Esophagus (tissue), 2 donors: Measurements from ENCODE around the gene C2orf81. TPM values are rescaled to one million over a fixed set of nuclear protein-coding genes. Genes with fewer than 3 reads are reported as not detected.

Source experiments
- H3K27ac ChIP-seq, 2 donors: one replicate each; pipeline ENCODE4 v1.5.1; 2013; ENCODE audit warnings: low read depth in 2 of 2, mild to moderate bottlenecking in 2 of 2, inconsistent platforms in 1 of 2, low read length in 1 of 2, moderate library complexity in 1 of 2
- H3K27me3 ChIP-seq, 2 donors: one replicate each; pipeline ENCODE4 v1.6.1; 2013; ENCODE audit warnings: low read length in 2 of 2, control low read depth in 1 of 2, mild to moderate bottlenecking in 1 of 2; ENCODE audit not compliant: insufficient read depth in 2 of 2, control insufficient read depth in 1 of 2
- H3K36me3 ChIP-seq, 2 donors: one replicate each; pipeline ENCODE4 v1.6.1; 2013; ENCODE audit warnings: low read length in 1 of 2; ENCODE audit not compliant: control insufficient read depth in 2 of 2, insufficient read depth in 2 of 2
- H3K4me1 ChIP-seq, 2 donors: one replicate each; pipeline ENCODE4 v1.6.1; 2013; ENCODE audit warnings: low read length in 1 of 2; ENCODE audit not compliant: control insufficient read depth in 2 of 2, insufficient read depth in 2 of 2
- H3K4me3 ChIP-seq, 2 donors: one replicate each; pipeline ENCODE4 v1.5.1; 2013; ENCODE audit warnings: low read length in 2 of 2, mild to moderate bottlenecking in 2 of 2, low read depth in 1 of 2, moderate library complexity in 1 of 2
- H3K9me3 ChIP-seq, 2 donors: one replicate each; pipeline ENCODE4 v1.6.1; 2013; ENCODE audit warnings: mild to moderate bottlenecking in 2 of 2, low read depth in 1 of 2, low read length in 1 of 2, moderate library complexity in 1 of 2; ENCODE audit not compliant: control insufficient read depth in 2 of 2, insufficient read depth in 1 of 2
- WGBS, 2 donors: extraction: QIAGEN DNeasy Blood & Tissue Kit; methylation state at CpG; one replicate each; pipeline ENCODE4 v1.1.7; 2013; 5-methylcytosine and 5-hydroxymethylcytosine counted together
- polyA plus RNA-seq, 2 donors: library from polyadenylated mRNA; stranded (reverse); fragments of 200-250 nt; gene quantifications; one replicate each; pipeline ENCODE4 v1.2.3, GENCODE V29; 2013
- donor health status: healthy with polysubstance abuse.
- donor health status: Bipolar disorder and iron deficiency.

C2orf81 gene
- polyA plus RNA-seq, 2 donors = 0.81 to 0.92 TPM

GRCh38 chr2:74414881-74415761 is 6.3 kb downstream of the C2orf81 start:
- Histone ChIP-seq H3K27me3 (peaks cover 0 to 2% of the 10 kb centered on the region in 2 donors), H3K4me3 (peak overlapping the region; percentile 35 to 45), H3K27ac (no peak overlapping the region), H3K36me3 (no peaks in the 10 kb centered on the region), H3K4me1 (peaks cover 4 to 10% of the 10 kb centered on the region in 2 donors), H3K9me3 (no peaks in the 10 kb centered on the region)
- WGBS, 2 donors = 6 to 9% methylated on average over 66 of the region's 66 CpGs

- no peaks in the 10 kb centered on the region for H3K9me3 ChIP-seq
- H3K4me1 ChIP-seq = peaks cover 4 to 10% of the 10 kb centered on the region in 2 donors
- H3K27ac ChIP-seq = no peak overlapping the region
- peak overlapping the region; percentile 35 to 45 for H3K4me3 ChIP-seq
- H3K27me3 ChIP-seq = peaks cover 0 to 2% of the 10 kb centered on the region in 2 donors
- no peaks in the 10 kb centered on the region for H3K36me3 ChIP-seq
- 29 to 40% methylated on average over 19 of the region's 19 CpGs for WGBS, 2 donors
Measured at GRCh38 chr2:74414441-74414840, 7.0 kb downstream of the C2orf81 start.

GRCh38 chr2:74413001-74413698 is 8.3 kb downstream of the C2orf81 start:
- H3K4me3 ChIP-seq = no peak overlapping the region
- H3K9me3 ChIP-seq = no peaks in the 10 kb centered on the region
- no peaks in the 10 kb centered on the region for H3K36me3 ChIP-seq
- 55 to 58% methylated on average over 8 of the region's 8 CpGs for WGBS, 2 donors
- no peak overlapping the region for H3K27ac ChIP-seq
- H3K27me3 ChIP-seq = peaks cover 0 to 2% of the 10 kb centered on the region in 2 donors
- H3K4me1 ChIP-seq = peaks cover 4 to 10% of the 10 kb centered on the region in 2 donors

GRCh38 chr2:74407682-74408081 is 13.7 kb downstream of the C2orf81 start:
- H3K4me3 ChIP-seq = no peak overlapping the region
- no peaks in the 10 kb centered on the region for H3K27me3 ChIP-seq
- 72 to 79% methylated on average over 5 of the region's 5 CpGs for WGBS, 2 donors
- H3K27ac ChIP-seq = no peak overlapping the region
- H3K4me1 ChIP-seq = no peaks in the 10 kb centered on the region
- no peaks in the 10 kb centered on the region for H3K9me3 ChIP-seq
- H3K36me3 ChIP-seq = no peaks in the 10 kb centered on the region

- H3K4me3 ChIP-seq = no peak overlapping the region
- H3K9me3 ChIP-seq = no peaks in the 10 kb centered on the region
- H3K4me1 ChIP-seq = no peaks in the 10 kb centered on the region
- H3K27me3 ChIP-seq = no peaks in the 10 kb centered on the region
- H3K27ac ChIP-seq = no peak overlapping the region
- H3K36me3 ChIP-seq = no peaks in the 10 kb centered on the region
Measured at GRCh38 chr2:74406035-74406434, 15.4 kb downstream of the C2orf81 start.

- 78 to 81% methylated on average over 2 of the region's 2 CpGs for WGBS, 2 donors
- H3K27ac ChIP-seq = no peak overlapping the region
- H3K36me3 ChIP-seq = no peaks in the 10 kb centered on the region
- H3K9me3 ChIP-seq = no peaks in the 10 kb centered on the region
- no peaks in the 10 kb centered on the region for H3K4me1 ChIP-seq
- H3K27me3 ChIP-seq = no peaks in the 10 kb centered on the region
- H3K4me3 ChIP-seq = no peak overlapping the region
Measured at GRCh38 chr2:74401891-74402290, 19.5 kb downstream of the C2orf81 start.

GRCh38 chr2:74399785-74400184 is 21.6 kb downstream of the C2orf81 start:
- Histone ChIP-seq H3K36me3 (no peaks in the 10 kb centered on the region), H3K27me3 (no peaks in the 10 kb centered on the region), H3K27ac (no peak overlapping the region), H3K9me3 (no peaks in the 10 kb centered on the region), H3K4me3 (no peak overlapping the region), H3K4me1 (no peaks in the 10 kb centered on the region)

- no peak overlapping the region for H3K27ac ChIP-seq
- no peaks in the 10 kb centered on the region for H3K36me3 ChIP-seq
- no peak overlapping the region for H3K4me3 ChIP-seq
- no peaks in the 10 kb centered on the region for H3K9me3 ChIP-seq
- 92 to 94% methylated on average over 2 of the region's 2 CpGs for WGBS, 2 donors
- no peaks in the 10 kb centered on the region for H3K27me3 ChIP-seq
- no peaks in the 10 kb centered on the region for H3K4me1 ChIP-seq
Measured at GRCh38 chr2:74396149-74396548, 25.3 kb downstream of the C2orf81 start.

GRCh38 chr2:74393525-74393924 is 27.9 kb downstream of the C2orf81 start:
- H3K27ac ChIP-seq = no peak overlapping the region
- no peak overlapping the region for H3K4me3 ChIP-seq
- no peaks in the 10 kb centered on the region for H3K27me3 ChIP-seq
- H3K36me3 ChIP-seq = no peaks in the 10 kb centered on the region
- WGBS, 2 donors = 88 to 96% methylated on average over 1 of the region's 1 CpG
- H3K9me3 ChIP-seq = no peaks in the 10 kb centered on the region
- no peaks in the 10 kb centered on the region for H3K4me1 ChIP-seq

GRCh38 chr2:74392449-74392743 is 29.0 kb downstream of the C2orf81 start:
- H3K36me3 ChIP-seq = no peaks in the 10 kb centered on the region
- no peaks in the 10 kb centered on the region for H3K4me1 ChIP-seq
- H3K4me3 ChIP-seq = no peak overlapping the region
- WGBS, 2 donors = 71 to 72% methylated on average over 13 of the region's 13 CpGs
- no peak overlapping the region for H3K27ac ChIP-seq
- H3K27me3 ChIP-seq = no peaks in the 10 kb centered on the region
- H3K9me3 ChIP-seq = no peaks in the 10 kb centered on the region
